ENCODE measurements around the gene MRPL22. TPM values are rescaled to one million over a fixed set of nuclear protein-coding genes. Genes with fewer than 3 reads are reported as not detected.
A peak's percentile ranks its signal among the peaks of the same experiment; 100 is the strongest.

MRPL22 gene
- total and polyA plus RNA-seq, 2 of the 13 experiments (the other 11 are each of a cell fraction or from before 2014, with no cell fraction given): 66.8 to 84.8 TPM

DNA sequence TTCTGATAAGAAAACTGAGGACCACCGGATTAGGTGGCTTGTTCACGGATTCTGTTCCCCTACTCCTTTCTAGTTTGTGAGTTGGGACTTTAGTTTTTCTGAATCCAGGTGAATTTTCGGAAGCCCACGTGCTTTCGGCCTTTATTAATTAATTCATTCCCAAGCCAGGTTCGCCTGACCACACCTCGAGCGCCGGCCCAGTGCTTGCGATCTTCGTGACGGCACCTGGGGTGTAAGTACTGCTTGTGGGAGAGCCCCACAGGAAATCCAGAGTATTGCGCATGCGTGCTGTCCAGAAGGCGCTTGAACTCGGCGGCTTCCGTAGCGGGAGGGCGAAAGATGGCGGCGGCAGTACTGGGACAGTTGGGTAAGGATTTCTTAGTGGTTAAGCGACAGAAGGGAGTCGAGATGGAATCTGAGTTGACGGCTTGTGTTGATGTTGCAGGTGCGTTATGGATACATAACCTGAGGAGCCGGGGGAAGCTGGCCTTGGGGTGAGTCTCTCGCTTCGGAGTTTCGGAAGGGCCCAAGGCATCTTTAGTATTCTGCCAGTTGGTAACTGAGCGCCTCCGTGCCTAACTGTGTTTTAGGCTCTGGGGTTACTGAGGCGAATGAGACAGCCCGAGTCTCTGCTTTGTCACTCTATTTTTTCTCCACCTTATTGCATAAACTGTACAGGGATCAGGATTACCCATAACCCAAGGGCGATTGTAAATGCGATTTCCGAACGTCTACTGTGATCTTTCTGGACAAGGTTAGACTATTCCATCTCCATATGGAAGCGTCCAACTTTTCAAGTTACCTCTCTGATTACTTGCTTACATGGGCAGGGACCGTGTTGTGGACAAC is at the start of gene MRPL22 (continued):
- TF ChIP-seq, protein P1, sequence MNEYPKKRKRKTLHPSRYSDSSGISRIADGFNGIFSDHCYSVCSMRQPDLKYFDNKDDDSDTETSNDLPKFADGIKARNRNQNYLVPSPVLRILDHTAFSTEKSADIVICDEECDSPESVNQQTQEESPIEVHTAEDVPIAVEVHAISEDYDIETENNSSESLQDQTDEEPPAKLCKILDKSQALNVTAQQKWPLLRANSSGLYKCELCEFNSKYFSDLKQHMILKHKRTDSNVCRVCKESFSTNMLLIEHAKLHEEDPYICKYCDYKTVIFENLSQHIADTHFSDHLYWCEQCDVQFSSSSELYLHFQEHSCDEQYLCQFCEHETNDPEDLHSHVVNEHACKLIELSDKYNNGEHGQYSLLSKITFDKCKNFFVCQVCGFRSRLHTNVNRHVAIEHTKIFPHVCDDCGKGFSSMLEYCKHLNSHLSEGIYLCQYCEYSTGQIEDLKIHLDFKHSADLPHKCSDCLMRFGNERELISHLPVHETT (CRISPR knock-in tag; conservative IDR thresholded peaks at IDR 0.05): no peak
- TF ChIP-seq SRF (IDR thresholded peaks at IDR 0.05; ENCODE audit: low read depth, low read length) (no peak), NCOR1 (IDR thresholded peaks at IDR 0.05; ENCODE audit: borderline replicate concordance, low read length) (no peak), GLI4 (CRISPR knock-in tag; IDR thresholded peaks at IDR 0.05; ENCODE audit: borderline replicate concordance) (peak; percentile 35; the same call in 1 of the 2 replicates), MED1 (CRISPR knock-in tag; IDR thresholded peaks at IDR 0.05) (peak; percentile 71), FOSL1 (CRISPR knock-in tag; IDR thresholded peaks at IDR 0.05; ENCODE audit: borderline replicate concordance) (0 out of 2 replicates have a peak, but pooled peaks have one; percentile 7), SNAI1 (CRISPR knock-in tag; IDR thresholded peaks at IDR 0.05; ENCODE audit: borderline replicate concordance) (peak; percentile 75; the same call in 1 of the 2 replicates), ZBTB8A (CRISPR knock-in tag; IDR thresholded peaks at IDR 0.05; ENCODE audit: borderline replicate concordance, low read depth) (no peak), ZNF253 (CRISPR knock-in tag; IDR thresholded peaks at IDR 0.05; ENCODE audit: borderline replicate concordance) (no peak), PAF1 (CRISPR knock-in tag; IDR thresholded peaks at IDR 0.05) (no peak), FOXC1 (CRISPR knock-in tag; IDR thresholded peaks at IDR 0.05; ENCODE audit: borderline replicate concordance) (peak; percentile 44; the same call in 1 of the 2 replicates), ATM (IDR thresholded peaks at IDR 0.05; ENCODE audit: borderline replicate concordance) (no peak), CENPT (CRISPR knock-in tag; IDR thresholded peaks at IDR 0.05; ENCODE audit: low read depth) (no peak), GATAD2A (CRISPR knock-in tag; IDR thresholded peaks at IDR 0.05) (no peak), KMT2A (CRISPR knock-in tag; IDR thresholded peaks at IDR 0.05) (peak; percentile 93), JARID2 (CRISPR knock-in tag; IDR thresholded peaks at IDR 0.05; ENCODE audit: insufficient replicate concordance) (no peak), ZNF629 (CRISPR knock-in tag; conservative IDR thresholded peaks at IDR 0.05) (no peak), MEIS2 (CRISPR knock-in tag; IDR thresholded peaks at IDR 0.05) (peak; percentile 19; the same call in 1 of the 2 replicates), KDM5A (IDR thresholded peaks at IDR 0.05; ENCODE audit: borderline replicate concordance, low read length) (peak; percentile 96)
- TF ChIP-seq, protein P2, sequence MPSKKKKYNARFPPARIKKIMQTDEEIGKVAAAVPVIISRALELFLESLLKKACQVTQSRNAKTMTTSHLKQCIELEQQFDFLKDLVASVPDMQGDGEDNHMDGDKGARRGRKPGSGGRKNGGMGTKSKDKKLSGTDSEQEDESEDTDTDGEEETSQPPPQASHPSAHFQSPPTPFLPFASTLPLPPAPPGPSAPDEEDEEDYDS (CRISPR knock-in tag; IDR thresholded peaks at IDR 0.05): peak; percentile 80
- TF ChIP-seq, protein P3, sequence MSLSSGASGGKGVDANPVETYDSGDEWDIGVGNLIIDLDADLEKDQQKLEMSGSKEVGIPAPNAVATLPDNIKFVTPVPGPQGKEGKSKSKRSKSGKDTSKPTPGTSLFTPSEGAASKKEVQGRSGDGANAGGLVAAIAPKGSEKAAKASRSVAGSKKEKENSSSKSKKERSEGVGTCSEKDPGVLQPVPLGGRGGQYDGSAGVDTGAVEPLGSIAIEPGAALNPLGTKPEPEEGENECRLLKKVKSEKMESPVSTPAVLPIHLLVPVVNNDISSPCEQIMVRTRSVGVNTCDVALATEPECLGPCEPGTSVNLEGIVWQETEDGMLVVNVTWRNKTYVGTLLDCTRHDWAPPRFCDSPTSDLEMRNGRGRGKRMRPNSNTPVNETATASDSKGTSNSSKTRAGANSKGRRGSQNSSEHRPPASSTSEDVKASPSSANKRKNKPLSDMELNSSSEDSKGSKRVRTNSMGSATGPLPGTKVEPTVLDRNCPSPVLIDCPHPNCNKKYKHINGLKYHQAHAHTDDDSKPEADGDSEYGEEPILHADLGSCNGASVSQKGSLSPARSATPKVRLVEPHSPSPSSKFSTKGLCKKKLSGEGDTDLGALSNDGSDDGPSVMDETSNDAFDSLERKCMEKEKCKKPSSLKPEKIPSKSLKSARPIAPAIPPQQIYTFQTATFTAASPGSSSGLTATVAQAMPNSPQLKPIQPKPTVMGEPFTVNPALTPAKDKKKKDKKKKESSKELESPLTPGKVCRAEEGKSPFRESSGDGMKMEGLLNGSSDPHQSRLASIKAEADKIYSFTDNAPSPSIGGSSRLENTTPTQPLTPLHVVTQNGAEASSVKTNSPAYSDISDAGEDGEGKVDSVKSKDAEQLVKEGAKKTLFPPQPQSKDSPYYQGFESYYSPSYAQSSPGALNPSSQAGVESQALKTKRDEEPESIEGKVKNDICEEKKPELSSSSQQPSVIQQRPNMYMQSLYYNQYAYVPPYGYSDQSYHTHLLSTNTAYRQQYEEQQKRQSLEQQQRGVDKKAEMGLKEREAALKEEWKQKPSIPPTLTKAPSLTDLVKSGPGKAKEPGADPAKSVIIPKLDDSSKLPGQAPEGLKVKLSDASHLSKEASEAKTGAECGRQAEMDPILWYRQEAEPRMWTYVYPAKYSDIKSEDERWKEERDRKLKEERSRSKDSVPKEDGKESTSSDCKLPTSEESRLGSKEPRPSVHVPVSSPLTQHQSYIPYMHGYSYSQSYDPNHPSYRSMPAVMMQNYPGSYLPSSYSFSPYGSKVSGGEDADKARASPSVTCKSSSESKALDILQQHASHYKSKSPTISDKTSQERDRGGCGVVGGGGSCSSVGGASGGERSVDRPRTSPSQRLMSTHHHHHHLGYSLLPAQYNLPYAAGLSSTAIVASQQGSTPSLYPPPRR (CRISPR knock-in tag; IDR thresholded peaks at IDR 0.05; ENCODE audit: borderline replicate concordance): no peak
- TF ChIP-seq, protein P4, sequence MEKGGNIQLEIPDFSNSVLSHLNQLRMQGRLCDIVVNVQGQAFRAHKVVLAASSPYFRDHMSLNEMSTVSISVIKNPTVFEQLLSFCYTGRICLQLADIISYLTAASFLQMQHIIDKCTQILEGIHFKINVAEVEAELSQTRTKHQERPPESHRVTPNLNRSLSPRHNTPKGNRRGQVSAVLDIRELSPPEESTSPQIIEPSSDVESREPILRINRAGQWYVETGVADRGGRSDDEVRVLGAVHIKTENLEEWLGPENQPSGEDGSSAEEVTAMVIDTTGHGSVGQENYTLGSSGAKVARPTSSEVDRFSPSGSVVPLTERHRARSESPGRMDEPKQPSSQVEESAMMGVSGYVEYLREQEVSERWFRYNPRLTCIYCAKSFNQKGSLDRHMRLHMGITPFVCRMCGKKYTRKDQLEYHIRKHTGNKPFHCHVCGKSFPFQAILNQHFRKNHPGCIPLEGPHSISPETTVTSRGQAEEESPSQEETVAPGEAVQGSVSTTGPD (CRISPR knock-in tag; IDR thresholded peaks at IDR 0.05): no peak
